HepG2 (cell line): ENCODE results near the gene SEC24A. TPM values are rescaled to one million over a fixed set of nuclear protein-coding genes. Genes with fewer than 3 reads are reported as not detected.

Experiments
- AGO1 ChIP-seq: fragments of 200-400 bp; formaldehyde crosslinking; IDR thresholded peaks from 2 replicates; pipeline ENCODE4 v1.6.1; 2017; ENCODE audit warnings: mild to moderate bottlenecking, low read depth, low read length, moderate library complexity; ENCODE audit not compliant: poor library complexity, severe bottlenecking
- ERF ChIP-seq: IDR thresholded peaks from 2 replicates; pipeline ENCODE4 v1.6.1; 2018; ENCODE audit warnings: missing biosample characterization, missing genetic modification reagents
- GFI1 ChIP-seq: sonication (generic); formaldehyde crosslinking; IDR thresholded peaks from 2 replicates; pipeline ENCODE4 v1.5.0; 2020; ENCODE audit warnings: missing genetic modification reagents, mild to moderate bottlenecking, borderline replicate concordance
- HDAC1 ChIP-seq: sonication (generic); formaldehyde crosslinking; IDR thresholded peaks from 2 replicates; pipeline ENCODE4 v1.5.1; 2020; ENCODE audit warnings: mild to moderate bottlenecking, missing genetic modification reagents
- JARID2 ChIP-seq: sonication (generic); formaldehyde crosslinking; IDR thresholded peaks from 2 replicates; pipeline ENCODE4 v1.8.1; 2023; ENCODE audit warnings: missing genetic modification reagents, inconsistent platforms; ENCODE audit not compliant: insufficient replicate concordance
- MIER2 ChIP-seq: IDR thresholded peaks from 2 replicates; pipeline ENCODE4 v1.6.1; 2016; ENCODE audit warnings: missing biosample characterization, missing genetic modification reagents
- NCOA5 ChIP-seq: sonication (generic); formaldehyde crosslinking; IDR thresholded peaks from 2 replicates; pipeline ENCODE4 v1.4.0; 2020; ENCODE audit warnings: missing genetic modification reagents
- SALL2 ChIP-seq: sonication (generic); formaldehyde crosslinking; IDR thresholded peaks from 2 replicates; pipeline ENCODE4 v1.8.1; 2023; ENCODE audit warnings: mild to moderate bottlenecking, missing genetic modification reagents, inconsistent platforms
- ZNF343 ChIP-seq: sonication (generic); formaldehyde crosslinking; IDR thresholded peaks from 2 replicates; pipeline ENCODE4 v1.4.0; 2020; ENCODE audit warnings: mild to moderate bottlenecking, missing genetic modification reagents
- ZNF546 ChIP-seq: sonication (generic); formaldehyde crosslinking; conservative IDR thresholded peaks from 2 replicates; pipeline ENCODE4 v1.8.1; 2023; ENCODE audit warnings: mild to moderate bottlenecking, missing genetic modification reagents
- ZNF570 ChIP-seq: sonication (generic); formaldehyde crosslinking; IDR thresholded peaks from 2 replicates; pipeline ENCODE4 v1.4.0; 2020; ENCODE audit warnings: mild to moderate bottlenecking, missing genetic modification reagents, borderline replicate concordance
- ZNF678 ChIP-seq: sonication (generic); formaldehyde crosslinking; IDR thresholded peaks from 2 replicates; pipeline ENCODE4 v1.4.0; 2020; ENCODE audit warnings: mild to moderate bottlenecking, missing genetic modification reagents
- ZNF841 ChIP-seq: sonication (generic); formaldehyde crosslinking; IDR thresholded peaks from 2 replicates; pipeline ENCODE4 v1.8.1; 2023; ENCODE audit warnings: missing genetic modification reagents, borderline replicate concordance
- ZNF879 ChIP-seq: sonication (generic); formaldehyde crosslinking; IDR thresholded peaks from 2 replicates; pipeline ENCODE4 v1.8.1; 2023; ENCODE audit warnings: missing genetic modification reagents
- ZSCAN22 ChIP-seq: sonication (generic); formaldehyde crosslinking; IDR thresholded peaks from 2 replicates; pipeline ENCODE4 v1.4.0; 2020; ENCODE audit warnings: mild to moderate bottlenecking, missing genetic modification reagents
- polyA plus RNA-seq, 8 experiments: library from polyadenylated mRNA; depleted of rRNA in 3 of 8; stranded (reverse) in 7 of 8; unstranded in 1 of 8; fragments of >200 nt; fragmentation: Illumina TruSeq in 4 of 8; extraction: Trizol in 4 of 8; gene quantifications; 2 replicates each; pipeline versions ENCODE4 v1.2.1 to v1.2.3, GENCODE V29; 2011 to 2016; ENCODE audit warnings: low read depth in 4 of 8, missing spikeins in 1 of 8, mixed read lengths in 1 of 8; ENCODE audit not compliant: insufficient read depth in 1 of 8
- total RNA-seq, 5 experiments: library from RNA; depleted of rRNA; stranded (reverse); fragments of >200 nt; fragmentation: Illumina TruSeq; extraction: Trizol; gene quantifications; 2 replicates each; pipeline ENCODE4 v1.2.3, GENCODE V29; 2016; ENCODE audit warnings: low read depth in 1 of 5
- TF ChIP-seq, protein P1 (sequence below): sonication (generic); formaldehyde crosslinking; IDR thresholded peaks from 2 replicates; pipeline ENCODE4 v1.4.0; 2020; ENCODE audit warnings: missing genetic modification reagents, mild to moderate bottlenecking, borderline replicate concordance
- TF ChIP-seq, protein P2 (sequence below): sonication (generic); IDR thresholded peaks from 2 replicates; pipeline ENCODE4 v1.6.1; 2016; ENCODE audit warnings: low read depth, borderline replicate concordance

SEC24A gene
- total and polyA plus RNA-seq, 2 of the 13 experiments (the other 11 are each of a cell fraction or from before 2014, with no cell fraction given) = 30.5 to 56.8 TPM

DNA sequence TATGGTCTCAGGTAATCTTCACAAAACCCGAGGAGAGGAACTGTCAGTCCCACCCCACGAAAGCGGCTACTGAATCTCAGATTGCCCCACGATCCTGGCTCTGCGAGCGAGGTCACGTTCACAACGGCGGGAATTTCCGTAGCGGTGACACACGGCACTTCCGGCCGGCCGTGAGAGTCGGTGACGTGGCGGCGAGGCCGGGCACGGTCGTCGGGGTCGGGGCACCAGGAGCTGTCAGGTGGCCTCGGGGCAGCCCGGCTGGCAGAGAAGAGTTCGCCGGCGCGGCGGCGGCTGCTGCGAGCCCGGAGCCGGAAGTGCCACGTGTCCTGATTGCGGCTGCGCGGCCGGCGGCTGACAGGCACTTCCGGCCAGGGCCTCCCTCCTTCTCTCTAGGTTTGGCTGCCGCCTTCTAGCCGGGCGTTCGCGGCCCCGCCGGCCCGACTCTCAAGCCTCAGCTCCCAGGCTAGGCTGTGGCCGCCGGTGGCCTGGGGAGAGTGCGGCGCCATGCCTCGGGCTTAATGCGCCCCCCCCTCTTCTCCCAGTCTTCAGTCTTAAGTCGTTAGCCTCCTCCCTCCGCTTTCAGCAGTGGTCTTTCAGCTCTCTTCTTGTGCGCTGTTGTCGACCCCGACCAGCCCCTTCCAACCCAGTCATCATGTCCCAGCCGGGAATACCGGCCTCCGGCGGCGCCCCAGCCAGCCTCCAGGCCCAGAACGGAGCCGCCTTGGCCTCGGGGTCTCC is at the start of gene SEC24A (continued):
- TF ChIP-seq, protein P1, sequence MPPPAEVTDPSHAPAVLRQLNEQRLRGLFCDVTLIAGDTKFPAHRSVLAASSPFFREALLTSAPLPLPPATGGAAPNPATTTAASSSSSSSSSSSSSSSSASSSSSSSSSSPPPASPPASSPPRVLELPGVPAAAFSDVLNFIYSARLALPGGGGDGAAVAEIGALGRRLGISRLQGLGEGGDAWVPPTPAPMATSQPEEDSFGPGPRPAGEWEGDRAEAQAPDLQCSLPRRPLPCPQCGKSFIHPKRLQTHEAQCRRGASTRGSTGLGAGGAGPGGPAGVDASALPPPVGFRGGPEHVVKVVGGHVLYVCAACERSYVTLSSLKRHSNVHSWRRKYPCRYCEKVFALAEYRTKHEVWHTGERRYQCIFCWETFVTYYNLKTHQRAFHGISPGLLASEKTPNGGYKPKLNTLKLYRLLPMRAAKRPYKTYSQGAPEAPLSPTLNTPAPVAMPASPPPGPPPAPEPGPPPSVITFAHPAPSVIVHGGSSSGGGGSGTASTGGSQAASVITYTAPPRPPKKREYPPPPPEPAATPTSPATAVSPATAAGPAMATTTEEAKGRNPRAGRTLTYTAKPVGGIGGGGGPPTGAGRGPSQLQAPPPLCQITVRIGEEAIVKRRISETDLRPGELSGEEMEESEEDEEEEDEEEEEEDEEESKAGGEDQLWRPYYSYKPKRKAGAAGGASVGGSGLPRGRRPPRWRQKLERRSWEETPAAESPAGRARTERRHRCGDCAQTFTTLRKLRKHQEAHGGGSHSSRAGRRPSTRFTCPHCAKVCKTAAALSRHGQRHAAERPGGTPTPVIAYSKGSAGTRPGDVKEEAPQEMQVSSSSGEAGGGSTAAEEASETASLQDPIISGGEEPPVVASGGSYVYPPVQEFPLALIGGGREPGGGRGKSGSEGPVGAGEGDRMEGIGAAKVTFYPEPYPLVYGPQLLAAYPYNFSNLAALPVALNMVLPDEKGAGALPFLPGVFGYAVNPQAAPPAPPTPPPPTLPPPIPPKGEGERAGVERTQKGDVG (CRISPR knock-in tag) = peak; percentile 46; the same call in 1 of the 2 replicates
- TF ChIP-seq ZNF879 (CRISPR knock-in tag) (peak; percentile 51; the same call in 1 of the 2 replicates), ZNF343 (CRISPR knock-in tag) (peak; percentile 75), JARID2 (CRISPR knock-in tag) (no peak), ZNF678 (0 out of 2 replicates have a peak, but pooled peaks have one; percentile 69), ZNF570 (CRISPR knock-in tag) (no peak), NCOA5 (CRISPR knock-in tag) (no peak), SALL2 (CRISPR knock-in tag) (peak; percentile 57; the same call in 1 of the 2 replicates), AGO1 (no peak), ZNF841 (CRISPR knock-in tag) (no peak), ERF (CRISPR knock-in tag) (peak; percentile 93), MIER2 (CRISPR knock-in tag) (peak; percentile 74; the same call in 1 of the 2 replicates), ZSCAN22 (CRISPR knock-in tag) (no peak), ZNF546 (CRISPR knock-in tag) (no peak), GFI1 (CRISPR knock-in tag) (peak; percentile 67), HDAC1 (CRISPR knock-in tag) (peak; percentile 98)
- TF ChIP-seq, protein P2, sequence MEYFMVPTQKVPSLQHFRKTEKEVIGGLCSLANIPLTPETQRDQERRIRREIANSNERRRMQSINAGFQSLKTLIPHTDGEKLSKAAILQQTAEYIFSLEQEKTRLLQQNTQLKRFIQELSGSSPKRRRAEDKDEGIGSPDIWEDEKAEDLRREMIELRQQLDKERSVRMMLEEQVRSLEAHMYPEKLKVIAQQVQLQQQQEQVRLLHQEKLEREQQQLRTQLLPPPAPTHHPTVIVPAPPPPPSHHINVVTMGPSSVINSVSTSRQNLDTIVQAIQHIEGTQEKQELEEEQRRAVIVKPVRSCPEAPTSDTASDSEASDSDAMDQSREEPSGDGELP = peak; percentile 80; the same call in 1 of the 2 replicates
